Smooth muscle cell (in vitro differentiated cells): ENCODE measurements around the gene TCEAL5. TPM values are rescaled to one million over a fixed set of nuclear protein-coding genes. Genes with fewer than 3 reads are reported as not detected.
A peak's percentile ranks its signal among the peaks of the same experiment; 100 is the strongest.

ENCODE experiments used
- DNase-seq: peaks from one replicate; lab custom pipeline; 2025; ENCODE audit not compliant: unreplicated experiment; lab: John Stamatoyannopoulos, UW
- H2AFZ ChIP-seq: fragments of 200-600 bp; sonication (generic); 2 replicates; pipeline ENCODE4 v1.6.0; 2016; ENCODE audit warnings: antibody characterized with exemption, low read depth, mild to moderate bottlenecking
- H3F3A ChIP-seq: fragments of 200-600 bp; sonication (generic); 2 replicates; pipeline ENCODE4 v1.6.0; 2017; ENCODE audit warnings: antibody characterized with exemption, low read depth
- H3K27ac ChIP-seq: fragments of 200-600 bp; sonication (generic); 2 replicates; pipeline ENCODE4 v1.5.1; 2016; ENCODE audit warnings: low read depth, mild to moderate bottlenecking
- H3K27me3 ChIP-seq: fragments of 200-600 bp; sonication (generic); 2 replicates; pipeline ENCODE4 v1.6.1; 2016; ENCODE audit warnings: low read depth, mild to moderate bottlenecking
- H3K36me3 ChIP-seq: fragments of 200-600 bp; sonication (generic); 2 replicates; pipeline ENCODE4 v1.5.1; 2016; ENCODE audit warnings: low read depth
- H3K4me1 ChIP-seq: fragments of 200-600 bp; sonication (generic); 2 replicates; pipeline ENCODE4 v1.5.1; 2016; ENCODE audit warnings: low read depth
- H3K4me2 ChIP-seq: fragments of 200-600 bp; sonication (generic); 2 replicates; pipeline ENCODE4 v1.6.0; 2016; ENCODE audit warnings: mild to moderate bottlenecking
- H3K4me3 ChIP-seq: fragments of 200-600 bp; sonication (generic); 2 replicates; pipeline ENCODE4 v1.5.1; 2016; ENCODE audit warnings: mild to moderate bottlenecking
- H3K79me2 ChIP-seq: fragments of 200-600 bp; sonication (generic); 2 replicates; pipeline ENCODE4 v1.6.0; 2016; ENCODE audit warnings: low read depth, mild to moderate bottlenecking
- H3K9ac ChIP-seq: fragments of 200-600 bp; sonication (generic); 2 replicates; pipeline ENCODE4 v1.6.0; 2016; ENCODE audit warnings: low read depth
- H3K9me3 ChIP-seq: fragments of 200-600 bp; sonication (generic); replicated peaks from 2 replicates; pipeline ENCODE4 v1.5.1; 2016; ENCODE audit warnings: low read depth
- H4K20me1 ChIP-seq: fragments of 200-600 bp; sonication (generic); 2 replicates; pipeline ENCODE4 v1.6.0; 2016; ENCODE audit warnings: low read depth
- WGBS: methylation state at CpG from one replicate; pipeline ENCODE4 v1.1.7; 2016; ENCODE audit warnings: low lambda C conversion rate; 5-methylcytosine and 5-hydroxymethylcytosine counted together
- polyA plus RNA-seq: library from polyadenylated mRNA; unstranded; fragments of >200 nt; fragmentation: Nextera tagmentation; extraction: Ambion mirVana; gene quantifications from 2 replicates; pipeline ENCODE4 v1.2.1, GENCODE V29; 2016
- total RNA-seq: library from RNA; depleted of rRNA; stranded (reverse); fragments of >200 nt; gene quantifications from 2 replicates; pipeline ENCODE4 v1.2.3, GENCODE V29; 2014
- TF ChIP-seq, protein P1 (sequence below): fragments of 200-600 bp; sonication (generic); IDR thresholded peaks from 2 replicates; pipeline ENCODE4 v1.5.1; 2017; ENCODE audit warnings: borderline replicate concordance, mild to moderate bottlenecking, antibody characterized with exemption; ENCODE audit not compliant: insufficient read depth, poor library complexity, severe bottlenecking

Gene TCEAL5
- total and polyA plus RNA-seq, 2 experiments from 2014 or later, result not detected

DNA sequence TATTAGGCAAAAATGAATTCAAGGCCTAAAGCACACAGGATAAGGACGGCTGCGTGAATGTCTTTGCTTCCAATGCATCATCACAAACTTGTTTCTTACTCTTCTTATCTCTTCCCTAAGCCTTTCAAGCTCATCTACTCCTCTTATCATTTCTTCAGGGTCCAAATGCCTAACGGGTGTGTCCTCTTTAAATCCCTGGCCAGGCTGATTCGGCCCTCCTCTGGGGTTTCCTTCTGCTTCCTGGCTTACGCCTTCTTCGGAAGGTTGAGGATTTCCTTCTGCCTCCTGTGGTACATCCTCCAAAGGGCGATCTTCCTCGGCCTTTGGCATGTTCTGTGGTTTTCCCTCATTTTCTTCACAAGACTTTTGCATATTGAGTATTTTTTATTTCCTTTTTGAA is 22.9 kb downstream of the TCEAL5 start:
- no peak overlapping the region for H2AFZ ChIP-seq
- DNase-seq, result no peak

DNA sequence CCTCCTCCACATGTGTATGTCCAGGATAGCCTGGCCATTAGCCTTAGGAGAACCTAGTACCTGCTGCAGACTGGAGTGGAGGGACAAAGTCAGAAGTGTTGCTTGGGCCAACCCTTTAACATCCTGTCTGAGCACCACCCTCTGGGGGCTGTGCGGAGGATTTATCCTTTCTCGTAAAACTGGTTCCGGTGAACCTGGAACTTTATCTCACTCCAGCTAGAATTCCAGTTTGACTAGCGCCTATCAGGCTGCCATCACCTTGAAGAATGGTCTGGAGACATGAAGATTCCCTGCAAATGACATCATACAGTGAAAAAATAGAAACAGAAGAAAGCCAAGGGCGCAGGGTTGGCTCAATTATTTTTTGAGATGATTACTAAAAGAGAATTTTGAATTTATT is 25.6 kb downstream of the TCEAL5 start:
- DNase-seq, result no peak
- H3K4me3 ChIP-seq, result no peak overlapping the region
- H3K9ac ChIP-seq, result no peak overlapping the region
- peaks cover 6% of the 10 kb centered on the region for H3K4me1 ChIP-seq
- H3K9me3 ChIP-seq, result no peaks in the 10 kb centered on the region
- H4K20me1 ChIP-seq, result no peaks in the 10 kb centered on the region
- H3K27ac ChIP-seq, result peak overlapping the region; percentile 42
- H2AFZ ChIP-seq, result no peak overlapping the region
- no peak overlapping the region for H3K4me2 ChIP-seq
- no peaks in the 10 kb centered on the region for H3K27me3 ChIP-seq
- 35% methylated on average over 5 of the region's 5 CpGs for WGBS
- H3K79me2 ChIP-seq, result no peaks in the 10 kb centered on the region
- no peaks in the 10 kb centered on the region for H3F3A ChIP-seq
- H3K36me3 ChIP-seq, result no peaks in the 10 kb centered on the region
- TF ChIP-seq, protein P1, sequence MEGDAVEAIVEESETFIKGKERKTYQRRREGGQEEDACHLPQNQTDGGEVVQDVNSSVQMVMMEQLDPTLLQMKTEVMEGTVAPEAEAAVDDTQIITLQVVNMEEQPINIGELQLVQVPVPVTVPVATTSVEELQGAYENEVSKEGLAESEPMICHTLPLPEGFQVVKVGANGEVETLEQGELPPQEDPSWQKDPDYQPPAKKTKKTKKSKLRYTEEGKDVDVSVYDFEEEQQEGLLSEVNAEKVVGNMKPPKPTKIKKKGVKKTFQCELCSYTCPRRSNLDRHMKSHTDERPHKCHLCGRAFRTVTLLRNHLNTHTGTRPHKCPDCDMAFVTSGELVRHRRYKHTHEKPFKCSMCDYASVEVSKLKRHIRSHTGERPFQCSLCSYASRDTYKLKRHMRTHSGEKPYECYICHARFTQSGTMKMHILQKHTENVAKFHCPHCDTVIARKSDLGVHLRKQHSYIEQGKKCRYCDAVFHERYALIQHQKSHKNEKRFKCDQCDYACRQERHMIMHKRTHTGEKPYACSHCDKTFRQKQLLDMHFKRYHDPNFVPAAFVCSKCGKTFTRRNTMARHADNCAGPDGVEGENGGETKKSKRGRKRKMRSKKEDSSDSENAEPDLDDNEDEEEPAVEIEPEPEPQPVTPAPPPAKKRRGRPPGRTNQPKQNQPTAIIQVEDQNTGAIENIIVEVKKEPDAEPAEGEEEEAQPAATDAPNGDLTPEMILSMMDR, result no peak

More for the DNA sequence above, 22.9 kb downstream of the TCEAL5 start:
- Histone ChIP-seq H3K9ac (peak overlapping the region; percentile 52), H3F3A (no peaks in the 10 kb centered on the region), H3K27me3 (no peaks in the 10 kb centered on the region), H3K27ac (peak overlapping the region; percentile 81), H3K4me2 (peak overlapping the region; percentile 90), H3K36me3 (no peaks in the 10 kb centered on the region), H4K20me1 (no peaks in the 10 kb centered on the region), H3K4me3 (peak overlapping the region; percentile 85), H3K4me1 (peaks cover 6% of the 10 kb centered on the region), H3K9me3 (no peaks in the 10 kb centered on the region), H3K79me2 (no peaks in the 10 kb centered on the region)
- WGBS, result 32% methylated on average over 8 of the region's 8 CpGs
- TF ChIP-seq, protein P1, result no peak

DNA sequence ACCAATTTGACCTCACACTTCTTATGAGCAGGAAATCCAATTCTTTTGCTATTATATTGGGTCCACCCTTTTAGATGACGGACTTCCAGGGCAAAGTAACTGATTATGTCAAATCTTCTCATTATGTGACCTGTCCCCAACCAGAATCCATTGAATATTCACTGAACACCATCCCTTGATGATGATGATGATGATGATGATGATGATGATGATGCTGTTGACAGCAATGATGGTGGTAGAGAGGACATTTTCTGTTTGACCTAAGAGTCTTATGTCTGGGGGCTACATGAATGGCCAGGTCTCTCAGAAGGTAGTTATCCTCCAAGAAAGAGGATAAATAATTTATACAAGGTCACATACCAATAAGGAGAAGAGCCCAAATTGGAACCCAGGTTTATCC is 26.7 kb downstream of the TCEAL5 start:
- TF ChIP-seq, protein P1, result no peak
- 63% methylated on average over 1 of the region's 1 CpG for WGBS
- Histone ChIP-seq H3K4me1 (no peaks in the 10 kb centered on the region), H3K4me2 (no peak overlapping the region), H3K79me2 (no peaks in the 10 kb centered on the region), H3K4me3 (no peak overlapping the region), H3K9me3 (no peaks in the 10 kb centered on the region), H3K27ac (no peak overlapping the region), H3K36me3 (no peaks in the 10 kb centered on the region), H2AFZ (no peak overlapping the region), H4K20me1 (no peaks in the 10 kb centered on the region), H3F3A (no peaks in the 10 kb centered on the region), H3K9ac (no peak overlapping the region), H3K27me3 (no peaks in the 10 kb centered on the region)
- no peak for DNase-seq

DNA sequence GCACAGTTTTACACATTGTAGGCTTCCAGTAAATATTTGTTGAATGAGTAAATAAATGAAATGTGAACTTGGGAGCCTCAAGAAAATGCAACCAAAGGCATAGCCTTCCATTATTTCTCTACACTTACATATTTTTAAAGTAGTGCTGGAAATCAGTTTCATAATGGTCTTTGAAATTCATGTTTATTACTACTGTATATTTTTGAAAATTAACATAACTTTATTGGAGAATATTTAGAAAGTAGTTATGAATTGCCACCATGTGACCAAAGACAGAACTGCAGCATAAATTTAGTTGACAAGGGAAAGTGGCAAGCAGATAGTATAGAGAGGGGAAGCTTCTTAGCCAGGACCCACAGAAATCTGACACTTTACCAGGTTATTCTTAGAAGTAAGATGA is 28.0 kb downstream of the TCEAL5 start:
- Histone ChIP-seq H3F3A (no peaks in the 10 kb centered on the region), H3K4me2 (no peak overlapping the region), H3K27ac (no peak overlapping the region), H2AFZ (peak overlapping the region; percentile 8), H3K79me2 (no peaks in the 10 kb centered on the region), H3K4me3 (no peak overlapping the region), H4K20me1 (no peaks in the 10 kb centered on the region), H3K36me3 (no peaks in the 10 kb centered on the region), H3K27me3 (no peaks in the 10 kb centered on the region), H3K9me3 (no peaks in the 10 kb centered on the region), H3K9ac (no peak overlapping the region), H3K4me1 (no peaks in the 10 kb centered on the region)
- no peak for DNase-seq
- TF ChIP-seq, protein P1, result peak; percentile 37
